Measurements from ENCODE around the gene GAK. TPM values are rescaled to one million over a fixed set of nuclear protein-coding genes. Genes with fewer than 3 reads are reported as not detected.

The GAK gene
- polyA plus RNA-seq, 1 experiment, result 17.0 TPM

- POLR2A ChIA-PET, result no interaction called here
- TF ChIP-seq CTCF (IDR thresholded peaks at IDR 0.05; ENCODE audit: low read depth, low read length), result no peak
- Histone ChIP-seq H3K9me3 (ENCODE audit: control insufficient read depth, insufficient read depth, low read length) (peaks cover 14% of the 10 kb centered on the region; the same call in 1 of the 2 replicates), H3K27ac (ENCODE audit: low read depth, low read length) (no peak overlapping the region), H3K27me3 (ENCODE audit: control insufficient read depth, insufficient read depth, low read length) (no peaks in the 10 kb centered on the region), H3K4me3 (ENCODE audit: low read depth, low read length) (no peak overlapping the region)
- no peak for DNase-seq (ENCODE audit: low read depth, low spot score)
- CTCF ChIA-PET, result no interaction called here
Observed at GRCh38 chr4:848803-849477, 83.2 kb downstream of the GAK start.

GRCh38 chr4:848307-848691 lies 83.8 kb downstream of the GAK start:
- ChIA-PET POLR2A (no interaction called here), CTCF (no interaction called here)
- H3K27me3 ChIP-seq (ENCODE audit: control insufficient read depth, insufficient read depth, low read length), result no peaks in the 10 kb centered on the region
- H3K9me3 ChIP-seq (ENCODE audit: control insufficient read depth, insufficient read depth, low read length), result peaks cover 14% of the 10 kb centered on the region; the same call in 1 of the 2 replicates
- TF ChIP-seq CTCF (IDR thresholded peaks at IDR 0.05; ENCODE audit: low read depth, low read length), result no peak
- H3K4me3 ChIP-seq (ENCODE audit: low read depth, low read length), result no peak overlapping the region
- no peak overlapping the region for H3K27ac ChIP-seq (ENCODE audit: low read depth, low read length)
- no peak for DNase-seq (ENCODE audit: low read depth, low spot score)

GRCh38 chr4:845836-846251 lies 86.3 kb downstream of the GAK start:
- Histone ChIP-seq H3K27me3 (ENCODE audit: control insufficient read depth, insufficient read depth, low read length) (no peaks in the 10 kb centered on the region), H3K27ac (ENCODE audit: low read depth, low read length) (peak overlapping the region; percentile 47), H3K9me3 (ENCODE audit: control insufficient read depth, insufficient read depth, low read length) (peaks cover 14% of the 10 kb centered on the region; the same call in 1 of the 2 replicates), H3K4me3 (ENCODE audit: low read depth, low read length) (no peak overlapping the region)
- ChIA-PET CTCF (no interaction called here), POLR2A (interaction anchor here (0.6 kb wide), 1 partner anchor 9 kb away, joined by 3 read pairs; no protein-coding TSS in a partner anchor)
- TF ChIP-seq CTCF (IDR thresholded peaks at IDR 0.05; ENCODE audit: low read depth, low read length), result no peak
- DNase-seq (ENCODE audit: low read depth, low spot score), result peak; percentile 2

- CTCF ChIA-PET, result no interaction called here
Observed at GRCh38 chr4:845233-845835, 86.8 kb downstream of the GAK start.

More at GRCh38 chr4:845233-845835, 86.8 kb downstream of the GAK start:
- Histone ChIP-seq H3K27ac (ENCODE audit: low read depth, low read length) (peak overlapping the region; percentile 47), H3K9me3 (ENCODE audit: control insufficient read depth, insufficient read depth, low read length) (peaks cover 14% of the 10 kb centered on the region; the same call in 1 of the 2 replicates), H3K4me3 (ENCODE audit: low read depth, low read length) (no peak overlapping the region), H3K27me3 (ENCODE audit: control insufficient read depth, insufficient read depth, low read length) (no peaks in the 10 kb centered on the region)
- TF ChIP-seq CTCF (IDR thresholded peaks at IDR 0.05; ENCODE audit: low read depth, low read length), result no peak
- DNase-seq (ENCODE audit: low read depth, low spot score), result peak; percentile 4
- POLR2A ChIA-PET, result interaction anchor here (0.5 to 0.7 kb wide), 2 partner anchors 66 to 83 kb away, joined by 3 read pairs; no protein-coding TSS in a partner anchor
